Smooth muscle cell (in vitro differentiated cells): ENCODE results near the gene VIPR2. TPM values are rescaled to one million over a fixed set of nuclear protein-coding genes. Genes with fewer than 3 reads are reported as not detected.

Experiments used
- DNase-seq: peaks from one replicate; lab custom pipeline; 2025; ENCODE audit not compliant: unreplicated experiment; lab: John Stamatoyannopoulos, UW
- H2AFZ ChIP-seq: fragments of 200-600 bp; sonication (generic); 2 replicates; pipeline ENCODE4 v1.6.0; 2016; ENCODE audit warnings: antibody characterized with exemption, low read depth, mild to moderate bottlenecking
- H3F3A ChIP-seq: fragments of 200-600 bp; sonication (generic); 2 replicates; pipeline ENCODE4 v1.6.0; 2017; ENCODE audit warnings: antibody characterized with exemption, low read depth
- H3K27ac ChIP-seq: fragments of 200-600 bp; sonication (generic); 2 replicates; pipeline ENCODE4 v1.5.1; 2016; ENCODE audit warnings: low read depth, mild to moderate bottlenecking
- H3K27me3 ChIP-seq: fragments of 200-600 bp; sonication (generic); 2 replicates; pipeline ENCODE4 v1.6.1; 2016; ENCODE audit warnings: low read depth, mild to moderate bottlenecking
- H3K36me3 ChIP-seq: fragments of 200-600 bp; sonication (generic); 2 replicates; pipeline ENCODE4 v1.5.1; 2016; ENCODE audit warnings: low read depth
- H3K4me1 ChIP-seq: fragments of 200-600 bp; sonication (generic); 2 replicates; pipeline ENCODE4 v1.5.1; 2016; ENCODE audit warnings: low read depth
- H3K4me2 ChIP-seq: fragments of 200-600 bp; sonication (generic); 2 replicates; pipeline ENCODE4 v1.6.0; 2016; ENCODE audit warnings: mild to moderate bottlenecking
- H3K4me3 ChIP-seq: fragments of 200-600 bp; sonication (generic); 2 replicates; pipeline ENCODE4 v1.5.1; 2016; ENCODE audit warnings: mild to moderate bottlenecking
- H3K79me2 ChIP-seq: fragments of 200-600 bp; sonication (generic); 2 replicates; pipeline ENCODE4 v1.6.0; 2016; ENCODE audit warnings: low read depth, mild to moderate bottlenecking
- H3K9ac ChIP-seq: fragments of 200-600 bp; sonication (generic); 2 replicates; pipeline ENCODE4 v1.6.0; 2016; ENCODE audit warnings: low read depth
- H3K9me3 ChIP-seq: fragments of 200-600 bp; sonication (generic); replicated peaks from 2 replicates; pipeline ENCODE4 v1.5.1; 2016; ENCODE audit warnings: low read depth
- H4K20me1 ChIP-seq: fragments of 200-600 bp; sonication (generic); 2 replicates; pipeline ENCODE4 v1.6.0; 2016; ENCODE audit warnings: low read depth
- WGBS: methylation state at CpG from one replicate; pipeline ENCODE4 v1.1.7; 2016; ENCODE audit warnings: low lambda C conversion rate; 5-methylcytosine and 5-hydroxymethylcytosine counted together
- polyA plus RNA-seq: library from polyadenylated mRNA; unstranded; fragments of >200 nt; fragmentation: Nextera tagmentation; extraction: Ambion mirVana; gene quantifications from 2 replicates; pipeline ENCODE4 v1.2.1, GENCODE V29; 2016
- total RNA-seq: library from RNA; depleted of rRNA; stranded (reverse); fragments of >200 nt; gene quantifications from 2 replicates; pipeline ENCODE4 v1.2.3, GENCODE V29; 2014
- TF ChIP-seq, protein P1 (sequence below): fragments of 200-600 bp; sonication (generic); IDR thresholded peaks from 2 replicates; pipeline ENCODE4 v1.5.1; 2017; ENCODE audit warnings: borderline replicate concordance, mild to moderate bottlenecking, antibody characterized with exemption; ENCODE audit not compliant: insufficient read depth, poor library complexity, severe bottlenecking

The VIPR2 gene
- total and polyA plus RNA-seq, 2 experiments from 2014 or later = not detected

DNA sequence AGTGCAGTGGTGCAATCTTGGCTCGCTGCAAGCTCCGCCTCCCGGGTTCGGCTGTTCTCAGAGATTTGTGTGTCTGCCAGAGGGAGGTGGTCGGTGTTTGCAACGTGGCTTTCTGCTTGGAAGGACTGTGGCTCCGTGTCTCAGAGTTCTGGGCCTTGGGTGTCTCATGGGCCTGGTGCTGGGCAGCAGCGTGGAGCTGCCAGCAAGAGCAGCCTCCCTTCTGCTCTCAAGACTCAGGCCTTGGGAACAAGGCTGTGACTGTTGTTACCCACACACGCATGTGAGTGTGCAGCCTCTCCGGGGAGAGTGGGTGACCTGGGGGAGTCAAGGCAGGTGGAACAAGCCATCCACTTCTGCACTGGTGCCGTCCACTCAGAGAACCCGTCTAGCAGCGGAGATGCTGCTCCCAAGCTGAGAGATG lies 52.0 kb downstream of the VIPR2 start:
- Histone ChIP-seq H3K4me2 (no peak overlapping the region), H3F3A (no peaks in the 10 kb centered on the region), H3K9me3 (no peaks in the 10 kb centered on the region), H3K79me2 (no peaks in the 10 kb centered on the region), H3K4me1 (no peaks in the 10 kb centered on the region), H3K4me3 (no peak overlapping the region), H2AFZ (no peak overlapping the region), H3K27me3 (no peaks in the 10 kb centered on the region), H3K27ac (no peak overlapping the region), H3K9ac (no peak overlapping the region), H3K36me3 (no peaks in the 10 kb centered on the region), H4K20me1 (no peaks in the 10 kb centered on the region)
- WGBS = 86% methylated on average over 13 of the region's 13 CpGs
- TF ChIP-seq, protein P1, sequence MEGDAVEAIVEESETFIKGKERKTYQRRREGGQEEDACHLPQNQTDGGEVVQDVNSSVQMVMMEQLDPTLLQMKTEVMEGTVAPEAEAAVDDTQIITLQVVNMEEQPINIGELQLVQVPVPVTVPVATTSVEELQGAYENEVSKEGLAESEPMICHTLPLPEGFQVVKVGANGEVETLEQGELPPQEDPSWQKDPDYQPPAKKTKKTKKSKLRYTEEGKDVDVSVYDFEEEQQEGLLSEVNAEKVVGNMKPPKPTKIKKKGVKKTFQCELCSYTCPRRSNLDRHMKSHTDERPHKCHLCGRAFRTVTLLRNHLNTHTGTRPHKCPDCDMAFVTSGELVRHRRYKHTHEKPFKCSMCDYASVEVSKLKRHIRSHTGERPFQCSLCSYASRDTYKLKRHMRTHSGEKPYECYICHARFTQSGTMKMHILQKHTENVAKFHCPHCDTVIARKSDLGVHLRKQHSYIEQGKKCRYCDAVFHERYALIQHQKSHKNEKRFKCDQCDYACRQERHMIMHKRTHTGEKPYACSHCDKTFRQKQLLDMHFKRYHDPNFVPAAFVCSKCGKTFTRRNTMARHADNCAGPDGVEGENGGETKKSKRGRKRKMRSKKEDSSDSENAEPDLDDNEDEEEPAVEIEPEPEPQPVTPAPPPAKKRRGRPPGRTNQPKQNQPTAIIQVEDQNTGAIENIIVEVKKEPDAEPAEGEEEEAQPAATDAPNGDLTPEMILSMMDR = no peak
- no peak for DNase-seq

DNA sequence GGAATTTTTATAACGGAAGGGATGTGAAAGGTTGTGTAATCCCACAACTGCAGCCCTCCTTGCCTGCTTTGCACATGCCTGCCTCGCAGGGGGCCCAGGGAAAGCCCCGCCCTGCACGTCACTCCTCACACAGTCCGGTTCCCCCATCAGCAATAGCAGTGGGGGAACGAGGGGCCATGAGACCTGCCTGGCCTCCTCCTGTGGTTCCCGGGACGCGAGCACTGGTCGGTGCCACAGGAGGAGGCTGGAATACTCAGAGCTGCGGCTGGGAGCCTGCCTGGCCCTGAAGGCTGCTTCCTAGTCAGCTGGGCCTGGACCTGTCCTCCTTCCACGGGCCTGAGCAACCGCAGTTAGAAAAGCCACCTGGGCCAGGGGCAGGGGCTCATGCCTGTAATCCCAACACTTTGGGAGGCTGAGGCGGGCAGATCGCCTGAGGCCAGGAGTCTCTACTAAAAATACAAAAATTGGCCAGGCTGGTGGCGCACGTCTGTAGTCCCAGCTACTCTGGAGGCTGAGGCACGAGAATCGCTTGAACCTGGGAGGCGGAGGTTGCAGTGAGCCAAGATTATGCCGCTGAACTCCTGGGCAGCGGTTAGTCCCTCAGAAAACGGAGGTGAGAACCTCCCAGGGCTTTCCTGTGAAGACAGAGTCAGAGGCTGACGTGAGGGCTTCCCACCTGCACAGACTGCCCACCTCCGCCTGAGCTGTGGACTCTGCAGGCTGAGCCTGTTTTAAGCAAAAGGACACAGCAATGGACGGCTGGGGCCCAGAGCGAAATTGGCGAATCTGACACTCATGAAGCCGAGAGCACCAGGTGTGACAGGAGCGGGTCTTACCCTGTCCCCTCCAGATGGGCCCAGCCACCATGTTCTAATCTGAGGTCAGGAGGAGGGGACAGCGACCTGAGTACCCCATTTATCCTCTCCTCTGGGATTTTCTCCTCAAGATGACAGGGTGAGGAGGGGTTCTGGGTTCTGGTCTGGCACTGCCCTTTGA lies 52.9 kb downstream of the VIPR2 start:
- no peak overlapping the region for H3K27ac ChIP-seq
- H3K4me2 ChIP-seq = no peak overlapping the region
- 94% methylated on average over 31 of the region's 31 CpGs for WGBS
- no peaks in the 10 kb centered on the region for H4K20me1 ChIP-seq
- no peaks in the 10 kb centered on the region for H3K36me3 ChIP-seq
- no peak for DNase-seq
- no peaks in the 10 kb centered on the region for H3K9me3 ChIP-seq
- no peaks in the 10 kb centered on the region for H3K79me2 ChIP-seq
- no peaks in the 10 kb centered on the region for H3K27me3 ChIP-seq
- no peak overlapping the region for H2AFZ ChIP-seq
- H3K4me3 ChIP-seq = no peak overlapping the region
- TF ChIP-seq, protein P1 = no peak
- no peaks in the 10 kb centered on the region for H3K4me1 ChIP-seq
- no peak overlapping the region for H3K9ac ChIP-seq
- H3F3A ChIP-seq = no peaks in the 10 kb centered on the region

GRCh38 chr7:159091041-159091440 lies 53.6 kb downstream of the VIPR2 start:
- no peak overlapping the region for H3K4me2 ChIP-seq
- no peak overlapping the region for H2AFZ ChIP-seq
- no peaks in the 10 kb centered on the region for H3K36me3 ChIP-seq
- no peaks in the 10 kb centered on the region for H3F3A ChIP-seq
- TF ChIP-seq, protein P1 = no peak
- no peaks in the 10 kb centered on the region for H3K9me3 ChIP-seq
- no peak overlapping the region for H3K4me3 ChIP-seq
- H3K4me1 ChIP-seq = no peaks in the 10 kb centered on the region
- DNase-seq = no peak
- H4K20me1 ChIP-seq = no peaks in the 10 kb centered on the region
- no peaks in the 10 kb centered on the region for H3K27me3 ChIP-seq
- no peak overlapping the region for H3K9ac ChIP-seq
- 90% methylated on average over 13 of the region's 13 CpGs for WGBS
- no peaks in the 10 kb centered on the region for H3K79me2 ChIP-seq
- no peak overlapping the region for H3K27ac ChIP-seq
